NB4 (cell line): ENCODE results near the gene AGXT.

Experiments
- MYC ChIP-seq: IDR thresholded peaks from 2 replicates; pipeline ENCODE4 v1.6.1; 2011; ENCODE audit warnings: low read depth, low read length
- POLR2A ChIP-seq: IDR thresholded peaks from 2 replicates; pipeline ENCODE4 v1.6.1; 2011; ENCODE audit warnings: mild to moderate bottlenecking; ENCODE audit not compliant: insufficient read length; ENCODE audit errors: extremely low read depth
- TF ChIP-seq, protein P1 (sequence below): IDR thresholded peaks from one replicate; pipeline ENCODE4 v1.5.1; 2012; ENCODE audit warnings: low read depth, low read length

DNA sequence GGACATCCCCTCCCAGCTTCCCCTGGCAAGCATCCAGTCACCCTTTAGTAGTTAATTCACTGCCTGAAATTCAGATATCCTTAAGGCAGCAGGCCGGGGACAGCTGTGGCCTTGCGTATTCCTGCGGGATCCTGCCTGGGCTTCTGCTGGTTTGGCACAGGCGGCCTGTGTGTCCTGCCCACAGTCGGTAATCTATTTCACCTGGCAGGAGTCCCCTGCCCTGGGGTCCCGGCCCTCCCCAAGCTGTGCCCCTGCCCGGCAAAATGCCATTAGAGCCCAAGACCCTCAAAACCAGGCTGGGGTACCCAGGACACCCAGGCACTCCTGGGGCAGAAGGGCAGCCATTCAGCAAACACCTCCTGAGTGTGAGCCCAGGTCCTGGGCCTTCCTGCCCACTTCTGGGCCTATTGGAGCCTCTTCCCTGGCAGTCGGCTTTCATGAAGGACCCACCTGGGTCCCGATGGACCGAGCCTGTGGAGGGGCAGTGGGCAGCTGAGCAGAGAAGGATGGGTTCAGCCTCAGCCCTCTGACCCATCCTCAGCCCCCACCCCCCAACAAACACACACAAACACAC, 49.1 kb downstream of the AGXT start:
- TF ChIP-seq POLR2A (no peak), MYC (no peak)
- TF ChIP-seq, protein P1, sequence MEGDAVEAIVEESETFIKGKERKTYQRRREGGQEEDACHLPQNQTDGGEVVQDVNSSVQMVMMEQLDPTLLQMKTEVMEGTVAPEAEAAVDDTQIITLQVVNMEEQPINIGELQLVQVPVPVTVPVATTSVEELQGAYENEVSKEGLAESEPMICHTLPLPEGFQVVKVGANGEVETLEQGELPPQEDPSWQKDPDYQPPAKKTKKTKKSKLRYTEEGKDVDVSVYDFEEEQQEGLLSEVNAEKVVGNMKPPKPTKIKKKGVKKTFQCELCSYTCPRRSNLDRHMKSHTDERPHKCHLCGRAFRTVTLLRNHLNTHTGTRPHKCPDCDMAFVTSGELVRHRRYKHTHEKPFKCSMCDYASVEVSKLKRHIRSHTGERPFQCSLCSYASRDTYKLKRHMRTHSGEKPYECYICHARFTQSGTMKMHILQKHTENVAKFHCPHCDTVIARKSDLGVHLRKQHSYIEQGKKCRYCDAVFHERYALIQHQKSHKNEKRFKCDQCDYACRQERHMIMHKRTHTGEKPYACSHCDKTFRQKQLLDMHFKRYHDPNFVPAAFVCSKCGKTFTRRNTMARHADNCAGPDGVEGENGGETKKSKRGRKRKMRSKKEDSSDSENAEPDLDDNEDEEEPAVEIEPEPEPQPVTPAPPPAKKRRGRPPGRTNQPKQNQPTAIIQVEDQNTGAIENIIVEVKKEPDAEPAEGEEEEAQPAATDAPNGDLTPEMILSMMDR: no peak
